NCI-H2227 treated with DMSO at 0.1 percent for 48 hours (cell line): ENCODE results near the gene AAMDC.
"Not testable (repeated sequence)": the region's sequence is repeated elsewhere in the genome, so short reads cannot be mapped to it uniquely, and the experiment has no call there.

Experiments
- DNase-seq: peaks from one replicate; lab custom pipeline; 2025; lab: John Stamatoyannopoulos, UW

AAMDC gene

GRCh38 chr11:77821349-77821851 lies 456 bp downstream of the AAMDC start:
- no peak for DNase-seq

- DNase-seq: not testable (repeated sequence)
These were observed 1.2 kb downstream of the AAMDC start for GRCh38 chr11:77822126-77822525.

GRCh38 chr11:77823775-77824174 lies 2.8 kb downstream of the AAMDC start:
- DNase-seq: no peak

GRCh38 chr11:77828926-77829325 lies 8.0 kb downstream of the AAMDC start:
- no peak for DNase-seq

- DNase-seq: no peak
These were observed 12.4 kb downstream of the AAMDC start for GRCh38 chr11:77833302-77833701.

- DNase-seq: no peak
These were observed 21.6 kb downstream of the AAMDC start for GRCh38 chr11:77842441-77843121.

GRCh38 chr11:77843700-77844099 lies 22.8 kb downstream of the AAMDC start:
- DNase-seq: not testable (repeated sequence)

GRCh38 chr11:77851503-77851902 lies 30.6 kb downstream of the AAMDC start:
- DNase-seq: no peak

GRCh38 chr11:77854838-77855237 lies 33.9 kb downstream of the AAMDC start:
- no peak for DNase-seq

GRCh38 chr11:77857906-77858457 lies 37.0 kb downstream of the AAMDC start:
- not testable (repeated sequence) for DNase-seq

- DNase-seq: not testable (repeated sequence)
These were observed 40.5 kb downstream of the AAMDC start for GRCh38 chr11:77861444-77861843.

GRCh38 chr11:77865805-77866204 lies 44.9 kb downstream of the AAMDC start:
- DNase-seq: no peak

- no peak for DNase-seq
These were observed 45.4 kb downstream of the AAMDC start for GRCh38 chr11:77866336-77866735.

- no peak for DNase-seq
These were observed 47.8 kb downstream of the AAMDC start for GRCh38 chr11:77868744-77869143.

GRCh38 chr11:77871855-77872254 lies 50.9 kb downstream of the AAMDC start:
- no peak for DNase-seq

GRCh38 chr11:77873345-77873744 lies 52.4 kb downstream of the AAMDC start:
- DNase-seq: no peak

GRCh38 chr11:77874206-77874605 lies 53.3 kb downstream of the AAMDC start:
- DNase-seq: no peak

GRCh38 chr11:77876045-77876444 lies 55.1 kb downstream of the AAMDC start:
- no peak for DNase-seq

- not testable (repeated sequence) for DNase-seq
These were observed 57.3 kb downstream of the AAMDC start for GRCh38 chr11:77878247-77878646.

- DNase-seq: no peak
These were observed 58.3 kb downstream of the AAMDC start for GRCh38 chr11:77879218-77879617.

GRCh38 chr11:77882396-77882795 lies 61.5 kb downstream of the AAMDC start:
- no peak for DNase-seq

GRCh38 chr11:77883775-77884174 lies 62.8 kb downstream of the AAMDC start:
- DNase-seq: no peak

- no peak for DNase-seq
These were observed 63.4 kb downstream of the AAMDC start for GRCh38 chr11:77884186-77884828.
